Renal pelvis (tissue), 12 donors: Measurements from ENCODE around the gene FCMR. TPM values are rescaled to one million over a fixed set of nuclear protein-coding genes. Genes with fewer than 3 reads are reported as not detected.

Experiments used
- DNase-seq: peaks from one replicate; pipeline ENCODE4 v3.0.0-alpha.2; 2013
- long read RNA-seq, 16 experiments: transcript quantifications; one replicate each; lab custom pipeline, GENCODE V29; 2026
- polyA plus RNA-seq, 3 donors: library from polyadenylated mRNA; unstranded; fragments of 120-200 nt; gene quantifications; one replicate each; pipeline ENCODE4 v1.2.1, GENCODE V29; 2013; ENCODE audit not compliant: insufficient read length in 3 of 3

FCMR gene
- polyA plus RNA-seq, result 1 to 10 TPM; 1.6 to 2.5 (median 2.2) TPM
- long read RNA-seq, donor 1, result 0 reads
- long read RNA-seq, donor 2, partial matches to known transcripts, result 0 of 1 reads
- long read RNA-seq, donor 2, other reads (novel, unspliced or antisense), result 0 of 1 reads
- long read RNA-seq, donor 3, result 0 reads
- long read RNA-seq, donor 4, result 0 reads
- long read RNA-seq, donor 5, partial matches to known transcripts, result 0 of 1 reads
- long read RNA-seq, donor 5, other reads (novel, unspliced or antisense), result 0 of 1 reads
- long read RNA-seq, donor 6, partial matches to known transcripts, result 0 of 1 reads
- long read RNA-seq, donor 6, other reads (novel, unspliced or antisense), result 0 of 1 reads
- long read RNA-seq, donor 7, partial matches to known transcripts, result 0 of 3 reads
- long read RNA-seq, donor 7, other reads (novel, unspliced or antisense), result 0 of 3 reads
- long read RNA-seq, donor 8, result 0 reads
- long read RNA-seq, donor 9, result 0 reads
- long read RNA-seq, donor 10, result 0 reads
- long read RNA-seq, donor 11, result 0 reads
- long read RNA-seq, donor 12, result 0 reads
- long read RNA-seq, donor 13, result 0 reads
- long read RNA-seq, donor 14, result 0 reads
- long read RNA-seq, donor 15, result 0 reads
- long read RNA-seq, donor 16, partial matches to known transcripts, result 0 of 3 reads
- long read RNA-seq, donor 16, other reads (novel, unspliced or antisense), result 0 of 3 reads

GRCh38 chr1:206921772-206922265 lies at the start of gene FCMR:
FCMR (minus strand) TSS chr1:206921941; CDS start chr1:206921854, 87 bp downstream.
- no peak for DNase-seq

GRCh38 chr1:206971029-206971655 lies 49.4 kb upstream of the FCMR start:
- no peak for DNase-seq

- DNase-seq, result no peak
Measured at GRCh38 chr1:206970446-206970845, 48.7 kb upstream of the FCMR start, which contains the start of gene FCAMR. FCAMR (minus strand) TSS chr1:206970460; CDS start chr1:206970125, 335 bp downstream.

GRCh38 chr1:206969090-206969489 lies 47.3 kb upstream of the FCMR start:
- DNase-seq, result no peak

GRCh38 chr1:206967096-206967849 lies 45.5 kb upstream of the FCMR start:
- no peak for DNase-seq

GRCh38 chr1:206965781-206966180 lies 44.0 kb upstream of the FCMR start:
- DNase-seq, result no peak

GRCh38 chr1:206963740-206964139 lies 42.0 kb upstream of the FCMR start:
- no peak for DNase-seq

GRCh38 chr1:206963119-206963712 lies 41.5 kb upstream of the FCMR start:
- DNase-seq, result no peak

GRCh38 chr1:206962272-206962671 lies 40.5 kb upstream of the FCMR start:
- DNase-seq, result no peak

- no peak for DNase-seq
Measured at GRCh38 chr1:206961668-206962067, 39.9 kb upstream of the FCMR start.

- DNase-seq, result no peak
Measured at GRCh38 chr1:206960676-206961386, 39.1 kb upstream of the FCMR start.

- no peak for DNase-seq
Measured at GRCh38 chr1:206958144-206958543, 36.4 kb upstream of the FCMR start.

GRCh38 chr1:206957639-206958038 lies 35.9 kb upstream of the FCMR start:
- no peak for DNase-seq

- DNase-seq, result no peak
Measured at GRCh38 chr1:206955476-206956451, 34.0 kb upstream of the FCMR start.

GRCh38 chr1:206954459-206955342 lies 33.0 kb upstream of the FCMR start:
- DNase-seq, result peak; percentile 51

- DNase-seq, result no peak
Measured at GRCh38 chr1:206953626-206954025, 31.9 kb upstream of the FCMR start.

GRCh38 chr1:206953126-206953525 lies 31.4 kb upstream of the FCMR start:
- DNase-seq, result no peak

- no peak for DNase-seq
Measured at GRCh38 chr1:206952171-206952570, 30.4 kb upstream of the FCMR start.
